Left ventricle myocardium superior (tissue), 1 donor: ENCODE data around the gene SUGCT. TPM values are rescaled to one million over a fixed set of nuclear protein-coding genes. Genes with fewer than 3 reads are reported as not detected.

Experiments
- ATAC-seq: fragments of 200-7000 bp; cut with Tn5 transposase; one replicate; pipeline ENCODE4 v1.9.1; 2020; ENCODE audit warnings: mild to moderate bottlenecking, moderate library complexity
- DNase-seq: peaks from one replicate; pipeline ENCODE4 v3.0.0-alpha.2; 2020
- intact Hi-C: fragments of 100-400 bp; cut with micrococcal nuclease; formaldehyde crosslinking; loops from one replicate; pipeline ENCODE4 v1.11.0; 2022
- total RNA-seq: library from RNA; stranded (reverse); fragmentation: NEBNext Ultra II Directional; extraction: Animal tissue kit (Norgen Biotek cat#: 25700); gene quantifications from one replicate; pipeline ENCODE4 v1.2.1, GENCODE V29; 2021
- donor health status: DM: no; HTN: yes; CAD: no; lungs with severe emphysema.

The SUGCT gene
- total RNA-seq, 1 donor from 2014 or later: 6.8 TPM

GRCh38 chr7:40483630-40484029 is 348.8 kb downstream of the SUGCT start:
- no peak for ATAC-seq
- DNase-seq: no peak
- intact Hi-C loops: no loop called here

DNA sequence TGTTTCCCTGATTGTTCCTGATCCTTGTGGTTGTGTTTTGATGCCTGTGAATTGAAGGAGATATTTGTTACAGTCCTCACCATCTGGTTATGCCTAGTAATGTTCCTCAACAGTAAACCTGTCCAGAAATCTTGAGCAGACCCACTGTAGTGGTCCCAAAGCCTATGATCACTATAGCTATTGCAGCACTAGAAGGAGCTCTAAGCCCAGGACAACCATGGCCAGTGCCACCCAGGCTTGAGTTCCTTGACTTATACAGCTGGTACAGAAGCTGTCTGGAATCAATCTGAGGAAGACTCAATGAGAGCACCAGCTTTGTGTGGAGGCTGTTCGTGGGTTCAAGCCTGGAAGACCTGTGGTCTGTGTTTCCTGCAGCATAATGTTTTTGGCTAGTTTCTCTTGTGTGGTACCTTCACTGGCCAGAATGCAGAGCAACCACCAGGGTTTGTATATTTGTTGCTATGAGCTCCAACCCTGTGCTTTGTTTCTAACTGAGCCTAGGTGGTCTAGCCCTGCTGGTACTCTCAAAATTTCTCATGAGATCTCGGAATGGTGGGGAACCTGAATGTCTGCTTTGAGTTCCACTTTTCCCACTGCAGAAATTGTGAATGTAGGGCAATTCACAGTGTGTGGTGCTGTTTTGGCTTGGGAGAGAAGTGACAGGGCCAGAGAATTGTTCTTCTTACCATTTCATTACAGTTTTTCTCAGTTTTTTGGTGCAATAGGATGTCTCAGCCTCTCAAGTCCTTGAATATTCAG is 355.2 kb downstream of the SUGCT start:
- DNase-seq: no peak
- no peak for ATAC-seq
- intact Hi-C loops: no loop called here

GRCh38 chr7:40490603-40490924 is 355.8 kb downstream of the SUGCT start:
- ATAC-seq (no peak), DNase-seq (no peak)
- intact Hi-C loops: no loop called here

GRCh38 chr7:40492946-40493345 is 358.1 kb downstream of the SUGCT start:
- DNase-seq: no peak
- intact Hi-C loops: no loop called here
- no peak for ATAC-seq

- intact Hi-C loops: no loop called here
- ATAC-seq (no peak), DNase-seq (no peak)
Observed at GRCh38 chr7:40493609-40494051, 358.8 kb downstream of the SUGCT start.

- intact Hi-C loops: no loop called here
- ATAC-seq (no peak), DNase-seq (no peak)
Observed at GRCh38 chr7:40498924-40499510, 364.2 kb downstream of the SUGCT start.

DNA sequence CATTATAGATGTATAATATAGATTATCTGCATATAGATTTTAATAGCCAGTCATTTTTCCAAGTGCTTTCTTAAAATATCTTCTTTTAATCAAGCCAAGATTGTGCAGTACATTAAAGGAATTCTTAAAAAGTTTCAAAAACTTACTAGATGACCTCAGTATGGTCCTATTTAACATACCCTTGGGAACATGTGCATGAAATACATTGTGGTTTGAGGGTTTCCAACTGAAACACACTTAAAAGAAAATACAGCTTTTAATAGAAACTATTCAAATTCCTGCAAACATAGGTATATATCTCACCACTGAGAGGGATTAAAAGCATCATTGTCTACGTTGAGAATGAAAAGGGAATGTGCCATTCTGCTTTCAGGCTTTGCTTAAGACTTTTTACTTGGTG is 364.9 kb downstream of the SUGCT start:
- intact Hi-C loops: no loop called here
- ATAC-seq: no peak
- DNase-seq: no peak

GRCh38 chr7:40500219-40500618 is 365.4 kb downstream of the SUGCT start:
- intact Hi-C loops: no loop called here
- DNase-seq (no peak), ATAC-seq (peak; percentile 39)

DNA sequence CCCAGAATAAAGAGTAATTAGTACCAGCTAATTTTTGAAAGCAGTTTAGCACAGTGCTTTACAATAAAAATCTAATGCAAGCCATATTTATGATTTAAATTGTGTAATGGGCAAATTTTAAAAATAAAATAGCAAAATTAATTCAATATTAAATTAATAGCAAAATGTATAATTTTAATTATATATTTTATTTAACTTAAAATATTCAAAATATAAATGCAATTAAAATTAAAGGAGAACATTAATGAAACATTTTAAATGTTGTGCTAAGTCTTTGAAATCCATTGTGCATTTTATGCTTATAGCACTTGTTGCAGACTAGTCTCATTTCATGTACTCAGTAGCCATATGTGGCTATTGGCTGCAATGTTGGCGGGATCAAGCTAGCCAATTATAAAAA is 367.6 kb downstream of the SUGCT start:
- no peak for DNase-seq
- intact Hi-C loops: no loop called here

DNA sequence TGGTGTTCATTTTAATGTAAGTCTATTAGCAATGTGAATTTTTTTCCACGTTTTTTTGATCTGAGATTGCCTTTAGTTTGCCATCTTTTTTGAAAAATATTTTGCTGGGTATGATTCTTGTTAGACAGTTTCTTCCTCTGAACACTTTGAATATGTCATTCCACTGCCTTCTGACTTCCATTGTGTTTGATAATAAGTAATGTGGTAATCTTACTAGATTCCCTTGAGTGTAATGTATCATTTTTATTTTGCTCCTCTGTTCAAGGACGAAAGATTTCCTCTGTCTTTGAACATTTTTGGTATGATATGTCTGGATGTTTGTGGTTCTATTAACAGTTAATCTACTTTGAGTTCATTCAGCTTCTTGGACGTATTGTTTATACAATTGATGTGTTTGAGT is 371.4 kb downstream of the SUGCT start:
- no peak for ATAC-seq
- no peak for DNase-seq
- intact Hi-C loops: no loop called here

More for the DNA sequence above, 367.6 kb downstream of the SUGCT start:
- ATAC-seq: no peak

- intact Hi-C loops: no loop called here
- no peak for ATAC-seq
Observed at GRCh38 chr7:40507166-40507565, 372.4 kb downstream of the SUGCT start.

DNA sequence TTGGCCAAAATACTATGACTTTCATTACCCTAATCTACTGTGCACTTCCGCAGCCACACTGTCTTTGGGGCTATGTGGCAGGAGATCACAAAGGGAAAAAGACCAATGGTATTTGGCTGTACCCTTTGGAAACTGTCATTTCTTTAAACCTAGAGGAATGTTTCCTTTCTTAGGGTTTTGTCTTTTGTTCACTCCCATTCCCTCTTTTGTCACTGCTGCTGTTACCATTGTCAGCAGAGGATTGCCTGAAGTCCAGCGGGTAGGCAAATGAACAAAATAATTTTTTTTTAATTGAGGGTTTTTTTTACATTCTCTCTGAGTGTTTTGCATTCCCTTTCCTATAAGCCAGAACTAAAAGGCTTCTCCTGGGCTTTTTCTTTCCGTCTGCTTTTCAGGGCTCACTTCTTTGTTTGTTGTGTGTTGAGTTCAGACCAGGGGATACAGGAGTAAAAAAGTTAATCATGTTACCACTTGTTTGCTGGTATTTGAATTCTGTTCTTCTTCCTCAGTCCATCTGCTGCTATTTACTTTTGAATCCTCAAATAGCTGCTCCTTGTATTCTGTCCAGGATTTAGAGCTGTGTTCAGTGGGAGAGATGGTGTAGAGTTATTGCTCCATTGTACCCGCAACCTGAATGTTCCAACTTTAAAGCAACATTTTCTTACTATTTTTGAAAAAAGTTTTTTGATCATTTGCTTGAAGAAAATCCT is 374.6 kb downstream of the SUGCT start:
- DNase-seq (no peak), ATAC-seq (no peak)
- intact Hi-C loops: no loop called here

More at GRCh38 chr7:40507166-40507565, 372.4 kb downstream of the SUGCT start:
- DNase-seq: no peak

GRCh38 chr7:40516376-40516775 is 381.6 kb downstream of the SUGCT start:
- DNase-seq (no peak), ATAC-seq (no peak)
- intact Hi-C loops: no loop called here

DNA sequence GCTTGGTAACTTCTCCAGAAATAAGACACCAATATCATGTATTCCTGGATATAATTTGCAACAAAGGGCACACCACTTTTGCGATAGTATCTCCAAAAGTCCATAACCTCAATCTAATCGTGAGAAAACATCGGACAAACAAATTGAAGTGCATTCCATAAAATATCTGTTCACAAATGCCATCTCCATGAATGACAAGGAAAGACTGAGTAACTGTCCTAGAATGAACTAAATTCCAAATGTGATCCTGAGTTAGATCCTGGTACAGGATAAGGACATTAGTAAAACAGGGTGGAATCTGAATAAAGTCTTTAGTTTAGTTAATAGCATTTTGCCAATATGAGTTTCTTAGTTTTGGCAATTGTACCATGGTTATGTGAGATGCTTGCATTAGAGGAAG is 384.2 kb downstream of the SUGCT start:
- intact Hi-C loops: no loop called here
- DNase-seq (no peak), ATAC-seq (no peak)

GRCh38 chr7:40520986-40521738 is 386.4 kb downstream of the SUGCT start:
- ATAC-seq (no peak), DNase-seq (no peak)
- intact Hi-C loops: no loop called here

GRCh38 chr7:40525764-40526163 is 391.0 kb downstream of the SUGCT start:
- no peak for DNase-seq
- intact Hi-C loops: no loop called here
- ATAC-seq: no peak

DNA sequence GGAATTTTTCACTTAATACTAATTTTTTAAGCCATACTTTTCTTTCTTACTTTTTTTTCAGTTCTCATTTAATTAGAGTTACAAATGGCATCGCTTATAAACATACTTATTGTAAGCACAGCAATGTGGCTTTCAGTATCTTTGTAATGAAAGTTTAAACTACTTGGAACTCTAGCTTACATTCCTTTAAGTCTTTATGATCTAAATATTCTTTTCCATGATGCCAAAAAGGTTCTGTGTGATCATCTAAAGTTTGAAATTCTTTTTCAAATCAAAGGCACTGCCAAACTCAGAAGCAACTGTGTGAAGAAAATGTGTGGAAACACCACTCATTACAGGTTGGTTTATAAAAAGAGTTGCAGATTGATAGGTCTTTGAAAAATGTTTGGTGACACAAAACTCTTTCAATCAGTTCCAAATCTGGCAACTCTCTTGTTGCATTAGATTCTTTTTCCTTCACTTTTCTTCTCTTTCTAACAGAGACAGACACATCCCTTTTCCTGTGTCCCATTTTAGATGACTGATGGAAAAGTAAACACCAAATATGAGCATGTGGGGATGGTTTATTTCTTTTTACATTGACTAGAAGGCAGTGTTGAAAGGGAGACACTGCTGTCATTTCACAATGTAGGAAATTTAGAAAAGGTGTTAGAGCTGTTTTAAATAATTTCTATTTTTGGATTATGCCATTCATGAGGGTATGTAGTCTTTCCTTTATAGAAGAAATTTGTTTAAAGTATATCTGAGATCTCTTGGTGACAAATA is 392.3 kb downstream of the SUGCT start:
- no peak for ATAC-seq
- DNase-seq: no peak
- intact Hi-C loops: no loop called here

GRCh38 chr7:40527723-40528122 is 392.9 kb downstream of the SUGCT start:
- ATAC-seq (no peak), DNase-seq (no peak)
- intact Hi-C loops: no loop called here

- intact Hi-C loops: no loop called here
- ATAC-seq: no peak
- DNase-seq: no peak
Observed at GRCh38 chr7:40530292-40530691, 395.5 kb downstream of the SUGCT start.
